NOMO-1 (cell line): Measurements from ENCODE around the gene NEURL1.

ENCODE experiments used
- DNase-seq, 2 experiments: peaks; one replicate each; lab custom pipeline; 2025; ENCODE audit not compliant: unreplicated experiment in 2 of 2; lab: John Stamatoyannopoulos, UW

NEURL1 gene

GRCh38 chr10:103638948-103639347 is 145.4 kb downstream of the NEURL1 start:
- no peak for DNase-seq

- no peak for DNase-seq
These were observed 147.1 kb downstream of the NEURL1 start for GRCh38 chr10:103640436-103641181.

- DNase-seq = no peak
These were observed 147.8 kb downstream of the NEURL1 start for GRCh38 chr10:103641326-103641725.
